HEK293 (cell line): Measurements from ENCODE around the gene MVK.

Experiments used
- CTCF ChIA-PET: fragments of 350-600 bp; formaldehyde crosslinking; extraction: SDS; loops from one replicate; lab custom pipeline; 2021; ENCODE audit warnings: antibody characterized with exemption; lab: Yijun Ruan, JAX
- POLR2A ChIA-PET: fragments of 300-600 bp; formaldehyde crosslinking; extraction: SDS; loops from one replicate; lab custom pipeline; 2020; ENCODE audit warnings: antibody characterized with exemption, inconsistent platforms; lab: Yijun Ruan, JAX
- H3K27ac ChIP-seq: fragments of 200-500 bp; sonication (Bioruptor generic); 2 replicates; pipeline ENCODE4 v1.5.1; 2014; ENCODE audit warnings: low read depth, low read length, control low read depth, inconsistent platforms; ENCODE audit errors: extremely low read depth
- H3K36me3 ChIP-seq, 2 experiments: fragments of 200-500 bp in 1 of 2; sonication (Bioruptor generic) in 1 of 2; 1 replicate in 1 of 2; 2 replicates in 1 of 2; pipeline ENCODE4 v1.5.1; 2014 to 2017; ENCODE audit warnings: inconsistent platforms in 2 of 2, low read length in 2 of 2; ENCODE audit not compliant: control insufficient read depth in 2 of 2, insufficient read depth in 1 of 2
- H3K4me1 ChIP-seq: fragments of 200-500 bp; sonication (Bioruptor generic); 2 replicates; pipeline ENCODE4 v1.5.1; 2014; ENCODE audit warnings: mild to moderate bottlenecking, low read length, inconsistent platforms; ENCODE audit not compliant: control insufficient read depth, insufficient read depth
- H3K4me3 ChIP-seq: 2 replicates; pipeline ENCODE4 v1.5.1; 2011; ENCODE audit warnings: low read depth, mild to moderate bottlenecking, control low read depth, low read length, moderate library complexity
- H3K9me3 ChIP-seq: fragments of 200-500 bp; sonication (Bioruptor generic); 2 replicates; pipeline ENCODE4 v1.5.1; 2014; ENCODE audit warnings: low read depth, low read length, inconsistent platforms; ENCODE audit not compliant: control insufficient read depth, insufficient read depth
- BCL6B ChIP-seq: fragments of 450-650 bp; formaldehyde crosslinking; IDR thresholded peaks from 2 replicates; pipeline ENCODE4 v1.5.1; 2017; ENCODE audit warnings: missing biosample characterization, missing genetic modification characterization
- INSM2 ChIP-seq: fragments of 450-650 bp; formaldehyde crosslinking; IDR thresholded peaks from 2 replicates; pipeline ENCODE4 v1.5.1; 2016; ENCODE audit warnings: missing biosample characterization, missing genetic modification characterization
- KLF16 ChIP-seq: fragments of 450-650 bp; formaldehyde crosslinking; IDR thresholded peaks from 2 replicates; pipeline ENCODE4 v1.5.1; 2017; ENCODE audit warnings: missing biosample characterization, missing genetic modification characterization
- OSR2 ChIP-seq: fragments of 450-650 bp; formaldehyde crosslinking; IDR thresholded peaks from 2 replicates; pipeline ENCODE4 v1.5.1; 2016; ENCODE audit warnings: missing biosample characterization, missing genetic modification characterization
- YY1 ChIP-seq: fragments of 450-650 bp; formaldehyde crosslinking; IDR thresholded peaks from 2 replicates; pipeline ENCODE4 v1.5.1; 2018; ENCODE audit warnings: missing biosample characterization, missing genetic modification characterization
- ZFP37 ChIP-seq: fragments of 450-650 bp; formaldehyde crosslinking; IDR thresholded peaks from 2 replicates; pipeline ENCODE4 v1.5.1; 2016; ENCODE audit warnings: missing biosample characterization, missing genetic modification characterization
- ZNF10 ChIP-seq: fragments of 450-650 bp; formaldehyde crosslinking; IDR thresholded peaks from 2 replicates; pipeline ENCODE4 v1.5.1; 2017; ENCODE audit warnings: missing biosample characterization, missing genetic modification characterization
- ZNF274 ChIP-seq, 2 experiments: fragments of 200-500 bp in 1 of 2; fragments of 450-650 bp in 1 of 2; sonication (Bioruptor generic) in 1 of 2; formaldehyde crosslinking in 1 of 2; IDR thresholded peaks; 2 replicates each; pipeline versions ENCODE4 v1.5.1 to v1.6.1; 2014 to 2016; ENCODE audit warnings: borderline replicate concordance in 1 of 2, inconsistent platforms in 1 of 2, low read length in 1 of 2, missing biosample characterization in 1 of 2, missing genetic modification characterization in 1 of 2
- ZNF311 ChIP-seq: fragments of 450-650 bp; formaldehyde crosslinking; IDR thresholded peaks from 2 replicates; pipeline ENCODE4 v1.5.1; 2017; ENCODE audit warnings: missing biosample characterization, missing genetic modification characterization, borderline replicate concordance
- ZNF394 ChIP-seq: fragments of 450-650 bp; formaldehyde crosslinking; IDR thresholded peaks from 2 replicates; pipeline ENCODE4 v1.5.1; 2016; ENCODE audit warnings: missing biosample characterization, missing genetic modification characterization, mild to moderate bottlenecking, moderate library complexity, borderline replicate concordance
- ZNF426 ChIP-seq: fragments of 450-650 bp; formaldehyde crosslinking; IDR thresholded peaks from 2 replicates; pipeline ENCODE4 v1.5.1; 2017; ENCODE audit warnings: missing biosample characterization, missing genetic modification characterization, mild to moderate bottlenecking, inconsistent platforms, moderate library complexity
- ZNF560 ChIP-seq: fragments of 450-650 bp; formaldehyde crosslinking; IDR thresholded peaks from 2 replicates; pipeline ENCODE4 v1.5.1; 2017; ENCODE audit warnings: missing biosample characterization, missing genetic modification characterization, borderline replicate concordance
- ZNF707 ChIP-seq: fragments of 450-650 bp; formaldehyde crosslinking; IDR thresholded peaks from 2 replicates; pipeline ENCODE4 v1.5.1; 2016; ENCODE audit warnings: missing biosample characterization, missing genetic modification characterization
- ZNF747 ChIP-seq: fragments of 450-650 bp; formaldehyde crosslinking; IDR thresholded peaks from 2 replicates; pipeline ENCODE4 v1.5.1; 2016; ENCODE audit warnings: missing biosample characterization, missing genetic modification characterization
- ZNF776 ChIP-seq: fragments of 450-650 bp; formaldehyde crosslinking; IDR thresholded peaks from 2 replicates; pipeline ENCODE4 v1.5.0; 2017; ENCODE audit warnings: missing biosample characterization, missing genetic modification characterization, borderline replicate concordance
- TF ChIP-seq, protein P1 (sequence below): fragments of 450-650 bp; IDR thresholded peaks from 2 replicates; pipeline ENCODE4 v1.5.1; 2018; ENCODE audit warnings: missing biosample characterization, mild to moderate bottlenecking, missing genetic modification characterization
- TF ChIP-seq, protein P2 (sequence below): fragments of 450-650 bp; formaldehyde crosslinking; IDR thresholded peaks from 2 replicates; pipeline ENCODE4; 2016; ENCODE audit warnings: missing biosample characterization, missing genetic modification characterization
- TF ChIP-seq, protein P3 (sequence below): fragments of 450-650 bp; formaldehyde crosslinking; IDR thresholded peaks from 2 replicates; pipeline ENCODE4 v1.5.1; 2016; ENCODE audit warnings: missing biosample characterization, missing genetic modification characterization
- TF ChIP-seq, protein P4 (sequence below): fragments of 450-650 bp; formaldehyde crosslinking; IDR thresholded peaks from 2 replicates; pipeline ENCODE4 v1.5.1; 2016; ENCODE audit warnings: missing biosample characterization, missing genetic modification characterization

Gene MVK

DNA sequence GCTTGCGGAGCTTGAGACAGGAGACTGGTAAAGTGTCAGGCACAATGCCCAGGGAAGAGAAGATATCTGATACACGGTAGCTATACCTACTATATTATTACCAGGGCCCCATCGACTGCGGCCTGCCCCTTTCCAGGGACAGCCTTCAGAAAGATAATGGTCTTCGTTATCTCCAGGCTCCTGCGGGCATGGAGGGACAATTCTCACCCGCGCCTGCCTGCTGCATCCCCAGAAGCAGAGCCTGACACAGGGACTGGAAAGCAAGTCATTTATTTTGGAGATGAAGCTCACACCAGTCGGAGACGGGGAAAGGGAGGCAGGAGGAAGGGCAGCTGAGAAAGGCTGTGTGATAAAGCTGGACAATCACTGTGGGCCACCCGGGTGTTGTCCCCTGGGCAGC lies 72.1 kb downstream of the MVK start:
- Histone ChIP-seq H3K9me3 (no peaks in the 10 kb centered on the region), H3K36me3 (no peaks in the 10 kb centered on the region), H3K4me1 (no peaks in the 10 kb centered on the region), H3K27ac (no peak overlapping the region), H3K4me3 (no peak overlapping the region)
- TF ChIP-seq ZNF394 (tag by site-specific recombination) (no peak), BCL6B (tag by site-specific recombination) (no peak), ZNF747 (no peak), ZNF776 (tag by site-specific recombination) (no peak), ZNF274 (IDR thresholded peaks at IDR 0.05; ENCODE audit: low read length) (no peak), ZNF274 (tag by site-specific recombination; IDR thresholded peaks at IDR 0.05; ENCODE audit: borderline replicate concordance) (no peak), KLF16 (tag by site-specific recombination) (no peak), ZNF311 (tag by site-specific recombination) (no peak), YY1 (no peak), OSR2 (no peak), ZNF707 (tag by site-specific recombination) (no peak), ZNF560 (tag by site-specific recombination) (no peak), ZNF426 (tag by site-specific recombination) (no peak), ZFP37 (tag by site-specific recombination) (no peak), ZNF10 (tag by site-specific recombination) (no peak), INSM2 (no peak)
- TF ChIP-seq, protein P1, sequence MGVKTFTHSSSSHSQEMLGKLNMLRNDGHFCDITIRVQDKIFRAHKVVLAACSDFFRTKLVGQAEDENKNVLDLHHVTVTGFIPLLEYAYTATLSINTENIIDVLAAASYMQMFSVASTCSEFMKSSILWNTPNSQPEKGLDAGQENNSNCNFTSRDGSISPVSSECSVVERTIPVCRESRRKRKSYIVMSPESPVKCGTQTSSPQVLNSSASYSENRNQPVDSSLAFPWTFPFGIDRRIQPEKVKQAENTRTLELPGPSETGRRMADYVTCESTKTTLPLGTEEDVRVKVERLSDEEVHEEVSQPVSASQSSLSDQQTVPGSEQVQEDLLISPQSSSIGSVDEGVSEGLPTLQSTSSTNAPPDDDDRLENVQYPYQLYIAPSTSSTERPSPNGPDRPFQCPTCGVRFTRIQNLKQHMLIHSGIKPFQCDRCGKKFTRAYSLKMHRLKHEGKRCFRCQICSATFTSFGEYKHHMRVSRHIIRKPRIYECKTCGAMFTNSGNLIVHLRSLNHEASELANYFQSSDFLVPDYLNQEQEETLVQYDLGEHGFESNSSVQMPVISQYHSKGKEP (tag by site-specific recombination), result no peak
- TF ChIP-seq, protein P2, sequence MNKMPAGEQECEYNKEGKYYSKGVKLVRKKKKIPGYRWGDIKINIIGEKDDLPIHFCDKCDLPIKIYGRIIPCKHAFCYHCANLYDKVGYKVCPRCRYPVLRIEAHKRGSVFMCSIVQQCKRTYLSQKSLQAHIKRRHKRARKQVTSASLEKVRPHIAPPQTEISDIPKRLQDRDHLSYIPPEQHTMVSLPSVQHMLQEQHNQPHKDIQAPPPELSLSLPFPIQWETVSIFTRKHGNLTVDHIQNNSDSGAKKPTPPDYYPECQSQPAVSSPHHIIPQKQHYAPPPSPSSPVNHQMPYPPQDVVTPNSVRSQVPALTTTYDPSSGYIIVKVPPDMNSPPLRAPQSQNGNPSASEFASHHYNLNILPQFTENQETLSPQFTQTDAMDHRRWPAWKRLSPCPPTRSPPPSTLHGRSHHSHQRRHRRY, result no peak
- TF ChIP-seq, protein P3, sequence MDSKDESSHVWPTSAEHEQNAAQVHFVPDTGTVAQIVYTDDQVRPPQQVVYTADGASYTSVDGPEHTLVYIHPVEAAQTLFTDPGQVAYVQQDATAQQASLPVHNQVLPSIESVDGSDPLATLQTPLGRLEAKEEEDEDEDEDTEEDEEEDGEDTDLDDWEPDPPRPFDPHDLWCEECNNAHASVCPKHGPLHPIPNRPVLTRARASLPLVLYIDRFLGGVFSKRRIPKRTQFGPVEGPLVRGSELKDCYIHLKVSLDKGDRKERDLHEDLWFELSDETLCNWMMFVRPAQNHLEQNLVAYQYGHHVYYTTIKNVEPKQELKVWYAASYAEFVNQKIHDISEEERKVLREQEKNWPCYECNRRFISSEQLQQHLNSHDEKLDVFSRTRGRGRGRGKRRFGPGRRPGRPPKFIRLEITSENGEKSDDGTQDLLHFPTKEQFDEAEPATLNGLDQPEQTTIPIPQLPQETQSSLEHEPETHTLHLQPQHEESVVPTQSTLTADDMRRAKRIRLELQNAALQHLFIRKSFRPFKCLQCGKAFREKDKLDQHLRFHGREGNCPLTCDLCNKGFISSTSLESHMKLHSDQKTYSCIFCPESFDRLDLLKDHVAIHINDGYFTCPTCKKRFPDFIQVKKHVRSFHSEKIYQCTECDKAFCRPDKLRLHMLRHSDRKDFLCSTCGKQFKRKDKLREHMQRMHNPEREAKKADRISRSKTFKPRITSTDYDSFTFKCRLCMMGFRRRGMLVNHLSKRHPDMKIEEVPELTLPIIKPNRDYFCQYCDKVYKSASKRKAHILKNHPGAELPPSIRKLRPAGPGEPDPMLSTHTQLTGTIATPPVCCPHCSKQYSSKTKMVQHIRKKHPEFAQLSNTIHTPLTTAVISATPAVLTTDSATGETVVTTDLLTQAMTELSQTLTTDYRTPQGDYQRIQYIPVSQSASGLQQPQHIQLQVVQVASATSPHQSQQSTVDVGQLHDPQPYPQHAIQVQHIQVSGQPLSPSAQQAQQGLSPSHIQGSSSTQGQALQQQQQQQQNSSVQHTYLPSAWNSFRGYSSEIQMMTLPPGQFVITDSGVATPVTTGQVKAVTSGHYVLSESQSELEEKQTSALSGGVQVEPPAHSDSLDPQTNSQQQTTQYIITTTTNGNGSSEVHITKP (tag by site-specific recombination), result no peak
- TF ChIP-seq, protein P4, sequence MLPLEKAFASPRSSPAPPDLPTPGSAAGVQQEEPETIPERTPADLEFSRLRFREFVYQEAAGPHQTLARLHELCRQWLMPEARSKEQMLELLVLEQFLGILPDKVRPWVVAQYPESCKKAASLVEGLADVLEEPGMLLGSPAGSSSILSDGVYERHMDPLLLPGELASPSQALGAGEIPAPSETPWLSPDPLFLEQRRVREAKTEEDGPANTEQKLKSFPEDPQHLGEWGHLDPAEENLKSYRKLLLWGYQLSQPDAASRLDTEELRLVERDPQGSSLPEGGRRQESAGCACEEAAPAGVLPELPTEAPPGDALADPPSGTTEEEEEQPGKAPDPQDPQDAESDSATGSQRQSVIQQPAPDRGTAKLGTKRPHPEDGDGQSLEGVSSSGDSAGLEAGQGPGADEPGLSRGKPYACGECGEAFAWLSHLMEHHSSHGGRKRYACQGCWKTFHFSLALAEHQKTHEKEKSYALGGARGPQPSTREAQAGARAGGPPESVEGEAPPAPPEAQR (tag by site-specific recombination), result no peak
- POLR2A ChIA-PET, result no interaction called here
- CTCF ChIA-PET, result no interaction called here
